NCI-H510A treated with DMSO at 0.1 percent for 48 hours (cell line): ENCODE data around the gene GPR84.

Experiments
- DNase-seq: peaks from one replicate; lab custom pipeline; 2025; lab: John Stamatoyannopoulos, UW

Gene GPR84

DNA sequence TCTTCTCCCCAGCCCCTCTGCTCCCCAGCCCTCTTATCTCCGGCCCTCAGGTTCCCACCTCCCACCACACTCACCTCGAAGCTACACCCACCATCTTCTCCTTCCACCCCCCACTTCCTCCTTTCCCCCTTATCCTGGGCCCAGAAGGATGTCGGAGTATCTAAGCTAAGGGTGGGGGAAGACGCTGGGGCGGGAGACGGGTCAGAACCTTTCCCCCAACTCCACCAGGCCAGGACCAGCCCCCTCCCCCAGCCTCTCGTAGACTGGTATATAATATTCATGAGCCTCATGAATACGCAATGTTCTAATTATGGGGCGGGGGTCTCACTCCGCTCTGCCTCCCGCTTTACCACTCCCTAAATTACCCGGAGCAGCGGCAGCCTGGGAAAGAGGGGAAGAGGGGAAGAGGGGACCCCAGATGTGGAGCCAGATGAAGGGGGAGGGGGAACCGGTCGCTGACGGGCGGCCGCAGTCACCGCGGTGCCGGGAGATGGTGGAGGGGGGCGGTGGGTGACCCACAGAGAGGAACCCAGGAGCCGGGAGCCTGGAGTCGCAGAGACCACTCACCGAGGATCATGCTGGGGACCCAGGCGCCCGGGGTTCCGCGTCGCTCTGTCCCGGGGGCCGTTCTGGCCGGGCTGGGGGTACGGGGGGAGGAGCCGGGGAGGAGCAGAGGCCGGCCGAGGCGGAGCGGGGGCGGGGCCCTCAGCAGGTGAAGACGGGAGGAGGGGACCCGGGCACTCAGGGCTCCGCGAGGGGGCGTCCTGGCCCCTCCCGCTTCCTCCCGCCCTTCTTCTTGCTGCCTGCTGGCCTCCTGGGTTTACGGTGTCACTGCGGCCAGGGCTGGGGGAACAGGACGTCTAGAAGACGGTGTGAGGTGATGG lies 26.6 kb upstream of the GPR84 start:
- peak; percentile 71 for DNase-seq

DNA sequence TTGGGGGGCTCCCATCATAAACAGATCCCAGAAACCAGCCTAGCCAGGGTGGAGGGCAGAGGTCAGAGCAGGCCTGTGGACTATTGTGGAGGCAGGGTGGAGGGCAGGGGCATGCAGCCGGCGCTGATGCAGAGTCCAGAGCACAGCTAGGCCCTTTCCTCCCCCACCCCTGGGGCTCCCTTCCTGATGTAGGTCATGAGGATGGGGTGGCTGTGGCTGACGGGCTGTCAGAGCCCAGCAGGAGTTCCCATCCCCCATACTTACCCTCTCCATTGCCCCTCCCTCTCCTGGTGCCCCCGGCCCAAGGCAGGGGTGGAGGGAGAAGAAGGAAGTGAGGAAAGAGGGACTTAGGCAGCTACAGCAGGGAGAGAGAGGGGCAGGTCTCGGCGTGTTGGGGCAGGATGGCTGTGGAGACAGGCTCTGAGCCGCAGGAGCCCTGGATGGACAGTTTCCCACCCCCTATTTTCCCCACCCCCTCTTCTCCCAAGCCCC lies 25.9 kb upstream of the GPR84 start:
- DNase-seq: peak; percentile 50

DNA sequence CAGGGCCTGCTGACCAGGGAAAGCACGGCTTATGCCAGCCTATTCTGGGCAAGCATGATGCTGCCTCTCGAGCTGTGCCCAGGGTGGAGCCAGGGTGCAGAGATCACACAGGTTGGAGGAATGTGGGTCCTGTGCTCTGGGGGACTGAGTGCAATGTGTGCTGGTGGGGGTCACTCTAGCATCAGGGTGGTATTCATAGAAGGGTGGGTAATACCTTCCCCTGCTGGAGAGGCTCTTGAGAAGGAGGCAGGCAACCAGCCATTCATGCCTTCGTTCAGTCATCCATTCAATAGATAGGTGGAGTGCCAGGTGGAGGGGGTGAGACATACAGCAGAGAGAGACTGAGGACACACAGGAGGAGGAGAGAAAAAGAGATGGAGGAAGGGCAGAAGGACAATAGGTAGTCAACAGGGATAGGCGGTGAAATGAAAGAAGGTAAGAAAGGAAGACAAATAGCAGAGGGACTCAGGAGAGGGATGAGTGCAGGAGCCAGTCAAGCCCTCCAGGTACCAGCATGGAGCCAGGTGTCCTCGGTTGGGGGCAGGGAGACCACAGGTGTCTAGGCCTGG lies 25.4 kb upstream of the GPR84 start:
- DNase-seq: peak; percentile 16

DNA sequence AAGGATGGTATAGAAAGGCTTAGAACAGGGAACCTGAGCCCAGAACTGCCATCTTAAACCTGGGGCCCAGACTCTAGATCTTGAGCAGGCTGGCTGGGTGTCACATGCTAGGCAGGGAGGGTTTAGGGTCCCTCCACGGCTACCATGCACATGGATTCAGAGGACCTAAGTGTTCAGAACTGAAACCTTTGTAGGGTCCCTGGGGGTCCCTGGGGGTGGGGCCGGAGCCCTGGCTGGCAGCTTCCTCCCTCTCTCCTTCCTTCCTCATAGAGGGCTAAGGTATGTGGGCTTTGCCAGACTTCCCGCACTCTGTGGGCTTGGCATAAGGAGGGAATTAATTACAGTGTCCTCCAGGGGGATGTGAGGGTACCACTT lies 24.8 kb upstream of the GPR84 start:
- DNase-seq: no peak

DNA sequence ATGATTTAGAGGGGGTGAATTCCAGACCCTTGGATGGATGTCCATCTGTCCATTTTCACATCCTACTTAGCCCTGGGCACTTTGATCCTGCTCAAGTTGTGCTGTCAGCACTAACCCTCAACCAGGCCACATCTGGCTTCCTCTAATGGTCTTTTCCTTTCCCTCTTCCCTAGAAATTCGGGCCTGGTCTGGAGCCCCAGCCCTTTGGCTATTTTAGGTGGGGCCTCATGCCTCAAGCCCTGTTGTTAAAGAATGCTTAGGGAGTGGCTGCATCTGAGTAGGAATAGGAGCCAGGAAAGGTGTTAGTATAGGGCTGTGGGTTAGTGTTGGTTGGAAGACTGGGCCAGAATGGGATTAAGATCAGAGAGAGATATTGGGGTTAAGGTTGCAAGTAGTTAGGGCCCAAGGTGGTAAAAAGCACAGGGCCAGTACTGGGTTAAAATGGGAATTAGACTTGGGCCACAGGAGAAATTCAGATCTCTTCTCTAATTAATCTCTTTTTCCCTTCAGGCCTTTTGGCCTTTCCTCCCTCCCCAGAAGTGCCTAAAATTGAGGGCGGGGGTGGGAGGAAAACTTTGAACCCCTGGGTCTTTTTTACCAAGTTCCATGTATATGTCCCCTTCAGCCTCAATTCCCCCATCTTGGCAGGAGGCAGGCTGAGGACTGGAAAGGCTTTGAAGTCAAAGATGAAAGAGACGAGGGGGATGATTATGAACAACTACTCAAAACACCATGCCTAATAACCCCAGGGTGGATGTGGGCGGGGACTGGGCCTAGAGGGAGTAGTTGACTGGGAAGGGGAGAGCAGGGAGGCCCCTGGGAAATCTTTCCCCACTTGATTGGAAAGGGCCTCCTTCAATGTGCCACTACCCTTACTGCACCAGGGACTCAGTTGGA lies 24.2 kb upstream of the GPR84 start:
- DNase-seq: peak; percentile 15

DNA sequence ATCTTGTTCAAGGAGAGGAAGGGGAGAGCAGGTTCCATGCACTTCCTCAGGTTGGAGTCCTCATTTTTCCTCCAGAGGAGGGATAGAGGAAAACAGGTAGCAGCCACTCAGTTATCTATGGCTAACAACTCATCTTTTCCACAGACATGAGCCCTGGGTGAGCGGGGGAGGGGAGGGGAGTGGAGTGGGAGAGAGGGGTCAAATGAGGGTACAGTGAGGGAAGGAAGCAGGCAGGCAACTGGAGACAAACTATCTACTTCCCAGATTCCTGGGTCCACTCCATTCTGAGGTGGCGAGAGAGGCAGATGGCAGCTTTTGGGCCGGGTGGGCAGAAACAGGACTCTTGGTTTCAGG lies 22.8 kb upstream of the GPR84 start:
- DNase-seq: no peak

DNA sequence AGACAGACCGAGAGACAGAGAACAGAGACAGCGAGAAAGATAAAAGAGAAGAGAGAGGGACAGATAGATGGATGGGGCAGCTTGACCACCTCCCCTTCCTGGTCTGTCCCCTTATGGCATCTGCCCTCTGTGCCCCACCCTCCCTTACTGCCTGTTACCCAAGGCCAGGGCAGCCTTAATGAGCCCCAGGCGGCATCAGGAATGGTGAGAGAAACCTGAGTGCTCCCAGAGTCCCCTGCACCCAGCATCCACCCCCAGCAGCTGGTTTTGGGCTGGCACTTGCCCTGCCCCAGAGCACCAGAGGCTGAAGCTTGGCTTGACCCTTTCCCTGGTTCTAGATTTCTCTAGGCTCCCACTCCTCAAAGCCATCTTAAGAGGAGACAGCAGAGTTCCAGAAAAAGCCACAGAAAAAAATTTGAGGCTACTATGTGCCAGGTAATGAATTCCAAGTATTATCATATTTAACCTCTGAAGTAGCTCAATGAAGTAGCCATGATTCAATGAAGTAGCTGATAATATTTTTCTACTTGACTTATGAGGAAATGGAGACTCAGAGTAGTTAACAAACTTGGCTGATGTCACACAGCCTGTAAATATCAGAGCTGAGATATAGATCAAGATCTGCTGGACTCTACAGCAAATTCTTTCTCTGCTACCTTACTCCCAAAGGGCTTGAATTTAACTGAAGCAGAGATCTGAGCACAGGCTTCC lies 22.3 kb upstream of the GPR84 start:
- DNase-seq: no peak

DNA sequence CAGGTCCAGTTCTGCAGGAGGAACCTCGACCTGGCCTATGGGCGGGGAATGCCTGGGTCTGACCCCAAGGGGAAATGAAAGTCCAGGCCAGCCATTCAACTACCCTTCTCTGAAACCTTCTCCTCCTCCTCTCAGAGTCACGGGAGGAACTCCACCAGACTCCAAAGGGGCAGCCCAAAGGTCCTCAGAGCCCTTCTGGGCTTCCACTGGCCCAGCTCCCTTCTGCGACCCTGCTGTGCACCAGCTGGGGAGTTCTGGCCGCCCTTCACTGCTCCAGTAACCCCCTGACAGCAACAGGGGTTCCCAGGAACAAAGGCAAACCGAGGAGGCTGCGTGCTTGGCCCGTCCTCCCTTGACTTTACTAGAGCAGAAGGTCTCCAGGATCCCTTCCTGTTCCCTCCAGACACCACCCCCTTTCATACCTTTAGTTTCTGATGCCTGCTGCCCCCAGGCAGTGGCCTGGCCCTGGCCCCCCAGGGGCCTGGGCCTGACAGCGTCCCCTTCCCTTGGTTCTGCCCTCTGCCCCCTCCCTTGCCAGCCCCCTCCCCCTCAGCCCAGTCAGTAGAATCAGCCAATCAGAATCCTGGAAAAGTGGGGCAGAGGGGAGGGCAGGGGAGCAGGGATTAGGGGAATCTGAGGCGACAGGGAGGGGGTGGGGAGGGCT lies 21.1 kb upstream of the GPR84 start:
- no peak for DNase-seq

DNA sequence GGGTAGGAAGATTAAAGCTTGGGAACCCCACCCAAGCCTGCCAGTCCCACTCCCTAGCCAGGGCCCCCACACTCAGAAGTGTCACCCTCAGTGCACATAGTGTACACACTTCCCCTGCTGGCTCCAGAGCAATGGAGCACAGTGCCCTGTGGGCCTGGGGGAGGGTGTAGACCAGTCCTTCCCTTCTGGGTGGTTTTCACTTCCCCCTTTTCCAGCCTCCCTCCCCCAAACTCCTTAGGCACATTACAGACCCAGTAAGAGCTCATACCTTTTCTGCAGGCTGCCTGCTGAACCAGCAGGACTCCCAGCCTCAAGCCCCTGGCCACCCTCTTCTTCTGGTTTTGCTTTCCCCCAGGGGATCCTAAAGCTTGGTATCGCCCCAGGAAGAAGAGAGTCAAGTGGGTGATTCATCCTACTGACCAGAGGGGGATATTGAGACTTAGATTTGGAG lies 20.3 kb upstream of the GPR84 start, which contains the start of gene ZNF385A:
TSS of gene ZNF385A (minus strand) at position 143 of the 451 bp plus-strand sequence. CDS start 219 bp downstream, outside the sequence.
- DNase-seq: no peak

DNA sequence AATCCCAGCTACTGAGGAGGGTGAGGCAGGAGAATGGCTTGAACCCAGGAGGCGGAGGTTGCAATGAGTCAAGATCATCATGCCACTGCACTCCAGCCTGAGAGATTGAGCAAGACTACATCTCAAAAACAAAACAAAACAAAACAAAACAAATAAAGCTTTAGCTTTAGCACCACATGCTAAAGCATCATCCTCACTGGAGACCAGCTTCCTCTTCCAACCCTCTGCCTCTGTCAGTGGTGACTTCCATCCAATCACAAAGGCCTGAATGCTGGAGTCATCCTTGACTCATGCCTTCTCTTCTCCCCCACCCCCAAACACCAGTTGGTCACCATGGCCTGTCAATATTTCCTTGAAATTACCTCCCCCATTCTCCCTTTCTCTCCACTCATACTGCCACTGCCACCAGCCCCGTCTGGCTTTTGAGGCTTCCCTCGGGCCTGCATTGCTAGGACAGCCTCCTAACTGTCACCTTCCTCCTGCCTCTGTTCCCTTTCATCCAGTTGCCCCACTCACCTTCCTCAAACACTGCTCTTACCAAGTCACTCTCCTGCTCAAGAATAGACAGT lies 18.8 kb upstream of the GPR84 start:
- no peak for DNase-seq

DNA sequence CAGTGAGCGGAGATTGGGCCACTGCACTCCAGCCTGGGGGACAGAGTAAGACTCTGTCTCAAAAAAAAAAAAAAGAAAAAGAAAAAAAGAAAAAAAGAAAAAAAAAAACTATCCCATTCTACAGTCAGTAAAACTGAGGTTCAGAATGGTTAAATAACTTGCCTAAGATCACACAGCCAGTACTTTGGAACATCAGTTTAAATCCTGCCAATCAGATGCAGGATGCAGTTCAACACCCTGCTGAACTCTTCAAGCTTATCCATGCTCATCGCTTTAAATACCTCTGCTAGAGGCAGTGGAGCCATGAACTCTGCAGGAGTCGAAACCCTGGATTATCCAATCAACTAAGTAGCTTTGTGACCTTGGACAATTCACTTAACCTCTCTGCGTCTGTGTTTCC lies 16.9 kb upstream of the GPR84 start:
- no peak for DNase-seq

DNA sequence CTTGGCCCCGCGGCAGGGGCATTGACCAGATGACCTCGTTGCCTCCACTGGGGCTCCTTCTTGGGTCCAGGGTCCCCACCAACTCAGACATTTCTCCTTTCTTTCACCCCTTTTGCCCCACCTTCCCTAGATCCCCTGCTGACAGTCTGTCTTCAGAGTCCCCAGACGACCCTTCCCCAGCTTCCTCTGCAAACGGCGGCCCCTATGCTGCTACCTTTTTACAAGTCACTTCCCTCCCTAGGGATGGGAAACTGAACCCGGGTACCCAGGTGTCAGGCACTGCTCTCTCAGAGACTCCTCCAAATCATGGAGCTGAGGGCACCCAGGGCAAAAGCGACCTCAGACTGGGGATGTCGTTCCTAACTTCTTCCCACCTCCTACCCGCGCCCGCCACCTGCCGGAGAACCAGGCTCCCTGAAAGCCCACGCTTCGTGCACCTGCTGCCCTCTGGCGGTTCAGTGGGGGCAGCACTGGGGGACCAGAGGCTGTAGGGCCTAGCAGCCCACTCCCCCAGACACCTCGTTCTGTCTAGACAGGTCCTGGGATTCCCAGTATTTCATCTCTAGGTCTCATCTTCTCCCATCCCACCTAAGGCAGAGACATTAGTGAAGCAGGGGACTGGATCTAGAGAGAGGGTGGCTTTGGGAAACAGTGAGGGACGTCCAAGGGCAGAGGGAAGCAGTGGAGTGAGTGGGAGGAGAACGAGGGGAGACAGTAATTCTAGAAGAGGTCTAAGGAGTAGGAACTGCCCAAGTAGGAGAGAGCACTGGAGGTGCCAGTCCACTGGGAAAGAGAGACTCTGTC lies 15.3 kb upstream of the GPR84 start:
- DNase-seq: peak; percentile 74

DNA sequence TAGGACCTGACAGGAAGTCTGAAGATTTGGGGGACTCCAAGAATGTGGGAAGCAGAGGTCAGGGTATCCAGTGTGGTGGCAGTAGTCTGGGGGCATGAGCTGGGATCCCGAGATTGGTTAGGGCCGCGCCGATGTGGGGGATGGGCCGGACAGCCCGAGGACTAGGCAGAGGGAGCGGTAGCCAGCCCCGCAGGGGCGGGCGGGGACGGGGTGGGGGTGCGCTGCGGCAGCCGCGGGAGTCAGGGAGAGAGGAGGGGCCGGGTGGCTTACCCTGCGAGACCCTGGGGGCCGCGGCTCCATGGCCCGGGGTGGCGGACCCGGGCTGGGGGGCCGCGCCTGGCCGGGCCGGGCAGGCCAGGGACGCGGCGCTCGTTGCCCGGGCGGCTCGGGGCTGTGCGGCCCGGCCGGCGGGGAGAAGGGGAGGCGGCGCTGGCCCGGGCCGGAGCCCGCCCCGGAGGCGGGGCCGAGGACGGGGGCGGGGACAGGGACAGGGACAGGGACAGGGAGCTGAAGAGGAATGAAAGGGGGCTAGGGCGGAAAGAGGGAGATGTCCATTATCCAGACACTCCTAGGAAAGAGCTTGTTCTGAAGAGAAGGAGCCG lies 14.6 kb upstream of the GPR84 start:
- peak; percentile 49 for DNase-seq

DNA sequence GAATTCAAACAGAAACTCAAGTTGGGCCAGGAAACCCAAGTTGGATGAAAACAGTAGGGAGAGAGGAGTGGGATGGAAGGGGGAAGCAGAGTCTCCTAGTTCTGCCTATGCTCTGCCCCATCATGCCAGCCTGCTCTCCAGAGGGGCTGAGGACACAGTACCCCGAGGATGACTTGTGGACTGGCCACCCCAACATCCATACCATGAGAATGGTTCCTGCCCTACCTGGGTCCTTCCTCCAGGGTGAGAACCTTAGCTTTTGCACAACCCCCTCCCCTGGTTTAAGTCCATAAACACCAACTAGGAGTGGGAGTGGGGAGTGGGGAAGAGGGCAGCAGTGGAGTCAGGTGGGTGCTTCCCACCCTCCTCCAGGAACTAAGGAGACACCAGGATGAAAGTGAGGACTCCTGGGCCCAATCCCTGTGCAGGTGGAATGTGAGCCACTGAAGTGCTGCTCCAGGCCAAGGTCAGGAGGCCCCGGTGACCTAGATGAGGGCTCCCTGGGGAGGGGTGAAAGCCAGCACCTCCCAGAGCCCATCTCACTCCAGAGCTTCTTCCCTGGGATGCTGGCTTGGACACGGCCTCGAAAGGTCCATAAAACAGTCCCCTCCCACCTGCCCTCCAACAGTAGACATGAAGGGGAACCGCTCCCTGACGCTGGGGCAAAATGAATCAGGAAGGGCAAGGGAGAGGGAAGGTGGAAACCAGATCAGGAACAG lies 13.7 kb upstream of the GPR84 start:
- DNase-seq: no peak

DNA sequence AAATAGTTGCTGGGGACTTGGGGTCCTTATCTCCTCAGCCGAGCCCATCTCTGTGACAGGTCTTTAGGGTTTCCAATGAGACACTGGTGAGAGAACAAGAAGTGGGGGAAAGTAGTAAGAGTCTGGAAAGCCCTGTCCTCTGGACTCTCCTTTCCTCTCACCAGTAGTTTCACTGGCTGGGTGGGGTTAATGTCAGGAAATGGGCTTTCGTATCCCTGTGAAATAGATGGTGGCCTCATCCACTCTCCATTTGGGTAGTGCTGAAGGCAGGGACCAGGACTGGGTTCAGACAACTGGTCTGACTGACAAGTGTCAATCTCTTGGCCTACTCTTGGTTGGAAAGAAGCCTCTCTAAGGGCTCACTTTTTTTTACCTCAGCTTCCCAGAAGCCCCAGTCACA lies 12.7 kb upstream of the GPR84 start:
- no peak for DNase-seq

DNA sequence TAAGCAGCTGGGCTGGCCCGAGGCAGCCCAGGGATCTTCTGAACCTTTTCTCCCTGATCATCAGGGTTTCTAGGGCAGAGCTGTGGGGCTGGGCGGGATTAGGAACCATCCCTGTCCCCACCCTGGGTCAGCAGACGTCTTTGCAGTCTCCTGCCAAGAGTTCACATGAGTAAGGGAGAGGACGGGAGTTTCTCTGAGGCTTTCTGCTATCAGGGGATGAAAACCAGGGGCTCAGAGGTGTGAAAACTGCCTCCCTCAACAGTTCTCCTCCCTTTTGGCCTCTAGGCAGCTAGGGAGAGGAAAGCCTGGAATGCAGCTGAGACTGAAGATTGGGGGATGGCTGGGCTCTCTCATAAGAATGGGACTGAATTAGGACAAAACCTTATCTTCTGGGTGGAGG lies 12.3 kb upstream of the GPR84 start:
- no peak for DNase-seq

DNA sequence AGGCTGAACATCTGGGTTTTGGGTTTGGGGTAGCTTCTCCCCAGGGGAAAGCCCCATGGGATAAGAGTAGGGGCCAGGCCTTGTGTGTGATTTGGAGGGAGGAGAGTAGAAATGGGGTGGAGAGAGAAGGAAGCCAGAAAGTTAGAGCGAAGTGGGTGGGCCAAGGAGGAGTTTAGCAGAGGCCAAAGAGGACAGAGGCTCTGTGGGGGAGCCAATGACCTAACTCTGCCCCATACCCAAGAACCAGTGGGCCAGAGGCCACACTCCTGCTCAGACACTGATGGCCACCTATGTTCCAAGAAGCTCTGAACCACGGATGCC lies 10.9 kb upstream of the GPR84 start:
- DNase-seq: no peak

DNA sequence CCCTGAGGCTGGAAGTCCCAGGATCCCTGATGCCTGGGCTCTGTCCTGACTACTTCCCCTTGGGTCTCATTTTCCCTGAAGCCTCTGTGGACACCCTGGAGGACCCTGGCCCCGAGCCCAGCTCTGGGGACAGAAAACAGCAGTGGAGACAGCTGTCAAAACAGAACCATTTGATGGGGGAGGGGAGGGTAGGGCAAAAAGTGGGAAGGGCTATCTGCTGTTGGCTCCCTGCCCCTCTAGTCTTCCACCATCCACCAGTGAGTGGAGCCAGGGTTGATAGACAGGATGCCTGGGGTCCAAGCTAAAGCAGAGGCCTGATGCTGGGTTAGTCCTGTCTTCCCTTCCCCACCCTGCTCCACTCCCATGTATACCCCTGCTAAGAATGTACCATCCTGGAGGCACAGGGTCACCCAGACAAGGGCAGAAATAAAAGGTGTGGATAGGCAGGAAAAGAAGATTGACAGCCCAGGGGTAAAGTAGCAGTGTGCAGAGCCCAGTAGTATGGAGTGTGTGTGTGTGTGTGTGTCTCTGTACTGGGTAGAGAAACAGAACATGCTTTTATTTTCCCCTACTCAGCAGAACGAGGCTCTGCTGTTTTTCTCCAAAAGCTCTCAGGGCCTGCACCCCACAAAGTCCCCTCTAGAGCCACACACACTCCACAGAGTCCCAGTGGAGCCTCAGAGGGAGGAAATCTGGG lies 10.4 kb upstream of the GPR84 start:
- DNase-seq: no peak
